HG03108 (cell line): Measurements from ENCODE around the gene PPP2R5D.
A peak's percentile ranks its signal among the peaks of the same experiment; 100 is the strongest.

Experiments used
- ATAC-seq: cut with Tn5 transposase; IDR thresholded peaks from one replicate; pipeline ENCODE4 v1.9.1; 2021; ENCODE audit warnings: moderate library complexity; ENCODE audit not compliant: unreplicated experiment

The PPP2R5D gene

GRCh38 chr6:42963179-42963854 is 21.1 kb upstream of the PPP2R5D start:
- no peak for ATAC-seq

GRCh38 chr6:42963855-42964605 is 20.3 kb upstream of the PPP2R5D start:
- ATAC-seq: no peak

DNA sequence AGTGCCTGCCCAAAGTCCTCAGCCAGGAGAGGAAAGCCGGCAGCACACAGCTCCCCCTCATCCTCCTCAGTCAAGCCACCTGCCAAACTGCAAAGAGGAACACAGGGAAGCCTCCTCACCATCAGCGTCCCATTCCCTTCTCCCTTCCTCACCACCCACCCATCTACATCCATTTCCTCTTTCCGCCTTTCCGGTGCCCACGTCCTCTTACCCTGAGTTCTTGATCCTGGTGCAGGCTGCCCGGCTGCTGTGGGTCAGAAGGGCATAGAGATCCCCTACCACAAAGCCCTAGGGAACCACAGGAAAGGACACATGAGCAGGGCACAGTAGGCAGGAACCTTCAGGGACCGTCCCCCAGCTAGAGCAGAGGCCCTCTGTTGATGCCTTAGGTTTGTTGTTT is 17.8 kb upstream of the PPP2R5D start:
- ATAC-seq: no peak

- ATAC-seq: no peak
Measured at GRCh38 chr6:42967228-42967627, 17.1 kb upstream of the PPP2R5D start.

GRCh38 chr6:42968126-42968701 is 16.2 kb upstream of the PPP2R5D start:
- ATAC-seq: no peak

DNA sequence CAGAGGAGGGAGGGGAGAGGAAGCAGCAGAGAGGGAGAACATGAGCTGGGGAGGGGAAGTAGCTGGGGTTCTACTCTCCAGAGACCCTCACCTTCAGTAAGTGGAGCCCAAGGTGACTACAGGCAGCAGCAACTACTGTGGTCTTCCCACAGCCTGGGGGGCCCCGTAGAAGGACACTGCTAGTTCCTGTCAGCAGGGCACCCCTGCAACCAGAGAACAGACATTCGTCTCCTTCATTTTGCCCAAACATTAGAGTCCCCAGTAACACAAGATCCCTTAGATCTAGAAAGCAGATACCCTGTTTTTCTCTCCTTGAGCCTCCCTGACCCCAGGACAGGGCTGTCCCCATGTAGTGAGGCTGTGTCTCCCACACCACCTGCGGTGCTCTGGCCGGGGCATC is 15.6 kb upstream of the PPP2R5D start:
- ATAC-seq: no peak

DNA sequence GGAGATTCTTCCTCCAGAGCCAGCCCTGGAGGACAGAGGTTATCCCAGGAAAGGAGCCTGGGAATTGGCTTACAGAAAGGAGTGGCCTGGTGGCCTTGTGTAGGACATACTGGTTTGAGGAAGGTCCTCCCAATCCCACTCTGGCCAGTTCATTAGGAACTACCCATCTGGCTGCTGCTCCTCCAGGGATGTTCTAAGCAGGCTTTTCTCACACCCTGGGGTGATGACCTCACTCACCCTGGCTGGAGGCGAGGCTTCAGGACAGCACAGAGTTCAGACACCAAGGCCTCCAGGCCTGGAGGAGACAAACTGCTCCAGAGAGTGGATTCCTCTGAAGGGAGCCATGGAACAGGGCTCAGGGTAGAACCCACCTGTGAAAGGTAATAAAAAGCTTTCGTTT is 14.9 kb upstream of the PPP2R5D start:
- ATAC-seq: no peak

DNA sequence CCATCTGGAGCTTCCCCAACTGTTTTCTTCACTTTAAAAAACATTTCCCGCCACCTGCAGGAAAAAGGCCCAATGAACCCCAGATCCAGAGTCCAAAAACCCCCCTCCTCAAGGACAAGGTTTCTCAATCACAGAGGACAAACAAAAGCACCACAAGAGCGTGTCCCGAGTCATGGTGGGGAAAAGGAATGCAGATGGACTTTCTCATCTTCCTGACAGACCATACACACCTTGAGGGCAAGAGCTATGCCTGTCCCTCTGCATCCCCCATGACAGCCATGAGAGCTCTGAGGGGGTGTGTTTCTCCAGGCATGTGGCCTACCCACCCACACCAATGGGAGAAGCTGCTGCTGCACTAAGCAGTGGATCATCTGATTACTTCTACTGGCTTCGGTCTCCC is 14.4 kb upstream of the PPP2R5D start:
- no peak for ATAC-seq

- no peak for ATAC-seq
Measured at GRCh38 chr6:42970871-42971612, 13.3 kb upstream of the PPP2R5D start.

GRCh38 chr6:42971746-42972327 is 12.5 kb upstream of the PPP2R5D start:
- no peak for ATAC-seq

- no peak for ATAC-seq
Measured at GRCh38 chr6:42973926-42974325, 10.4 kb upstream of the PPP2R5D start.

- no peak for ATAC-seq
Measured at GRCh38 chr6:42974919-42975505, 9.4 kb upstream of the PPP2R5D start.

DNA sequence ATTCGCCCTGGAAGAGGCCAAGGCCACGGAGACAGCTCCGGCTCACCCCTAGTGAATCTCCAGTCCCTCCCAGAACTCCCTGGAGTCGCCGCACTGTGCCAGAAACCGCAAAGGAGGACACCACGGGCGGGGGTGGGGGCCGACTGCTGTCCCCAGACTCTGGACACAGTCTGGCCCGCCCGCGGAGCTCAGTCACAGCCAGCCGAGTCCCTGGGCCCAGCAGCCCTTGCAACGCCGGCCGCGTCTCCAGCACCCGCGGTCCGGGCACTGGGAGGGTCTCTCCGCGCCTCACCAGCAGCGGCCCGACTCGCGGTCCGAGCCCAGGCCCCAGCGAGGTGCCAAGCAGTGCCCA is 5.9 kb upstream of the PPP2R5D start:
- ATAC-seq: peak; percentile 27

GRCh38 chr6:42978839-42979522 is 5.4 kb upstream of the PPP2R5D start, which contains the start of gene PEX6:
TSS of gene PEX6 (minus strand) at chr6:42979181. CDS start at chr6:42979150, 31 bp downstream.
- ATAC-seq: peak; percentile 92

- no peak for ATAC-seq
Measured at GRCh38 chr6:42979523-42980177, 4.7 kb upstream of the PPP2R5D start.

DNA sequence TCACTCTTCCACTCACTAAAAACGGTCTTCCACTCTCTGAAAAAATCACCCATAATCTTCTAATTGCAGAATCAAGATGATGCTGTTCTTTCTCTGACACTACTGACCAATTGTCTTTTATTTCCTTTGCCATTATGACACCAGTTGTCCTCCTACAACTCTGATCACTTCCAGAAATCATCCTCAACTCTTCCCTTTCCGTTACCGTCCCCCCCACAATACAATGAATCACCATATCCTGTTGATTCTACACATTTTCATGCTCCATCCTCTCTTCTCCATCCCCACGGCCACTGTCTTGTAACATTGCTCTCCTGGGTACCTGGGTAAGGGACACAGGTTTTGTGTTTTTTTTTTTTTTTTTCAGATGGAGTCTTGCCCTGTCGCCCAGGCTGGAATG is 2.5 kb upstream of the PPP2R5D start:
- no peak for ATAC-seq

DNA sequence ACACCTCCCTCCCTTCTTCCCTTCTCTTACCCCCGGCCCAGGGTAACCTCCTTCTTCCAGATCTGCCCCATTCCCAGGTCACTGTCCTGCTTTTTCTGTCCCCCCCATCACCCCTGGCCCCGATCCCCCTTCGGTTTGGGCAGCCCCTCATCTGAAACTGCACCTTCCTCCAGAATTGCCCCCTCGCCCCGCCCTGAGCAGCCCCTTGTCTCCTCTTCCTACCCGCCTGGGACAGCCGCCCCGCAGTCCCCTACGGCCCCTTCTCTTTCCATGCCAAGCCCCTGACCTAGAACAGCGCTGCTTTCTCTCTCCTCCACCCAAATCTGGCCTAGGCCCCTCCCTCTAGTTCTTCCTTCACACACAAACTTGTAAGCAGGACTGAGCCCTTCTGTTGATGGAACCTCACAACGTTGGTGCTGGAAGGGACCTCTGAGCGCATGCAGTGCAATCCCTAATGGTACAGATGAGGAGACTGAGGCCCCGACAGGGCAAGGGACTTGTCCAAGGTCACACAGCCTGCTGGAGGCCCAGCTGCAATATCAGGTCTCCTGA is 630 bp downstream of the PPP2R5D start:
- no peak for ATAC-seq

GRCh38 chr6:42987533-42988451 is 3.4 kb downstream of the PPP2R5D start:
- no peak for ATAC-seq
